Natural killer cell (primary cell): Measurements from ENCODE around the gene KLK13. TPM values are rescaled to one million over a fixed set of nuclear protein-coding genes. Genes with fewer than 3 reads are reported as not detected.

Experiments
- ATAC-seq, 3 donors: fragments of 150-1000 bp in 2 of 3; fragments of 200-7000 bp in 1 of 3; cut with Tn5 transposase; 1 replicate in 1 of 3; 2 replicates in 2 of 3; pipeline ENCODE4 v1.10.0; 2021; ENCODE audit warnings: mild to moderate bottlenecking in 2 of 3, moderate library complexity in 2 of 3
- DNase-seq, 2 donors: peaks; one replicate each; pipeline versions ENCODE4 v3.0.0 to v3.0.0-alpha.2; 2013 to 2021; ENCODE audit warnings: mixed read lengths in 1 of 2
- H3K27ac ChIP-seq: one replicate; pipeline ENCODE4 v1.5.1; 2013; ENCODE audit warnings: mild to moderate bottlenecking, low read length
- H3K27me3 ChIP-seq: one replicate; pipeline ENCODE4 v1.6.1; 2013; ENCODE audit warnings: low read length; ENCODE audit not compliant: control insufficient read depth, insufficient read depth
- H3K36me3 ChIP-seq: one replicate; pipeline ENCODE4 v1.6.1; 2013; ENCODE audit warnings: low read length; ENCODE audit not compliant: control insufficient read depth, insufficient read depth
- H3K4me1 ChIP-seq: one replicate; pipeline ENCODE4 v1.6.1; 2013; ENCODE audit warnings: low read length; ENCODE audit not compliant: control insufficient read depth, insufficient read depth
- H3K4me3 ChIP-seq: one replicate; pipeline ENCODE4 v1.5.1; 2013; ENCODE audit warnings: low read length
- H3K9me3 ChIP-seq: one replicate; pipeline ENCODE4 v1.6.1; 2013; ENCODE audit warnings: low read length; ENCODE audit not compliant: control insufficient read depth, insufficient read depth
- H3K27ac Mint-ChIP-seq, 2 donors: one replicate each; pipeline ENCODE4 v1.8.0; 2022; ENCODE audit warnings: mild to moderate bottlenecking in 2 of 2, mixed read lengths in 2 of 2, moderate library complexity in 1 of 2
- H3K27me3 Mint-ChIP-seq, 2 donors: one replicate each; pipeline ENCODE4 v1.8.0; 2022; ENCODE audit warnings: low read depth in 2 of 2, mixed read lengths in 2 of 2
- H3K36me3 Mint-ChIP-seq: one replicate; pipeline ENCODE4 v1.8.0; 2022; ENCODE audit warnings: mixed read lengths
- H3K4me1 Mint-ChIP-seq, 2 donors: one replicate each; pipeline ENCODE4 v1.8.0; 2022; ENCODE audit warnings: mixed read lengths in 2 of 2
- H3K4me3 Mint-ChIP-seq: one replicate; pipeline ENCODE4 v1.8.0; 2022; ENCODE audit warnings: mild to moderate bottlenecking, moderate library complexity, mixed read lengths
- H3K9me3 Mint-ChIP-seq, 2 donors: one replicate each; pipeline ENCODE4 v1.8.0; 2022; ENCODE audit warnings: mixed read lengths in 2 of 2
- WGBS: methylation state at CpG from one replicate; pipeline ENCODE4 v1.1.7; 2013; ENCODE audit warnings: missing lambda C conversion rate; ENCODE audit not compliant: insufficient coverage; 5-methylcytosine and 5-hydroxymethylcytosine counted together
- intact Hi-C: fragments of 100-400 bp; cut with micrococcal nuclease; formaldehyde crosslinking; loops from one replicate; pipeline ENCODE4 v1.14.2; 2022
- total RNA-seq, 4 donors: library from RNA; stranded (reverse); fragments of 120-200 nt in 1 of 4; gene quantifications; one replicate each; pipeline versions ENCODE4 v1.2.3 to v1.2.4, GENCODE V29; 2013 to 2022
- TF ChIP-seq, protein P1 (sequence below): fragments of 200-600 bp; IDR thresholded peaks from one replicate; pipeline ENCODE4 v1.8.0; 2022; ENCODE audit warnings: antibody characterized with exemption

KLK13 gene, protein sequence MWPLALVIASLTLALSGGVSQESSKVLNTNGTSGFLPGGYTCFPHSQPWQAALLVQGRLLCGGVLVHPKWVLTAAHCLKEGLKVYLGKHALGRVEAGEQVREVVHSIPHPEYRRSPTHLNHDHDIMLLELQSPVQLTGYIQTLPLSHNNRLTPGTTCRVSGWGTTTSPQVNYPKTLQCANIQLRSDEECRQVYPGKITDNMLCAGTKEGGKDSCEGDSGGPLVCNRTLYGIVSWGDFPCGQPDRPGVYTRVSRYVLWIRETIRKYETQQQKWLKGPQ
- not detected for total RNA-seq
- total RNA-seq (2013) = not detected

DNA sequence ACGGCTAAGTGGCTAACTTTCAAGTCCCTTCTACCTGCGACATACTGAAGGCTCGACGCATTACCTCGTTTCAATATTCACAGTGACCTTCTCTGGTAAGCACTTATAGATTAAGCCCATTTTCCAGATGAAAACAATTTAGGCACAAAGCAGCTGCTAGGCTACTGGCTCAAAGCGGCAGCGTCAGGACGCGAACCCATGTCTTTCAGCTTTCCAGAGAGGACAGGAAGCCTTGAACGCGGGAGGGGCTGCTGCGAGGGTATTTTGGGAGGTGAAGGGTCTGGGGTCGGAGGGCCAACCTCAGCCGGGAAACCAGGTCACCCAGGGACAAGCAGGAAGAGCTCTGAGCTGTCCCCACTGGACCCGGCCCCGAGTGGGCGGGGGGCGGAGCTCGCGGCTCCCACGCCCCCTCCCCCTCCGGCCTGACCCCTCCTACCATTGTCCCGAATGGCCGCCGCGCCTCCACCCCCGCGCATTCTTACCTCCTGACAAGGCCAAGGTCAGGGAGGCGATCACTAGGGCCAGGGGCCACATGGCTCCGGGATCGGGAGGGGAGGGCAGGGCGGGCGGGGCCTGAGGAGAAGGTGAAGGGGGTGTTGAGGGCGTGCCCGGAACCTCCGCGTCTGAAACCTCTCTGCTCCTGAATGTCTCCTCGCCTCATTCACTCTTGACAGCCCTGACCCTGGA lies at the start of gene KLK13:
TSS of gene KLK13 (minus strand) at position 559 of the 687 bp plus-strand sequence. CDS start at position 534, 25 bp downstream.
- WGBS = 15% methylated on average over 37 of the region's 38 CpGs
- Mint-ChIP-seq H3K27me3 (peaks cover 0 to 39% of the 10 kb centered on the region in 2 donors), H3K27ac (no peak within 1 kb of the TSS), H3K9me3 (peaks cover 3 to 4% of the 10 kb centered on the region in 2 donors), H3K4me3 (peak within 1 kb of the TSS; percentile 81), H3K36me3 (no peaks in the 10 kb centered on the region), H3K4me1 (peaks cover 0 to 10% of the 10 kb centered on the region in 2 donors)
- Histone ChIP-seq H3K4me3 (no peak within 1 kb of the TSS), H3K9me3 (no peaks in the 10 kb centered on the region), H3K27ac (no peak within 1 kb of the TSS), H3K27me3 (peaks cover 13% of the 10 kb centered on the region), H3K36me3 (no peaks in the 10 kb centered on the region), H3K4me1 (peaks cover 8% of the 10 kb centered on the region)
- TF ChIP-seq, protein P1, sequence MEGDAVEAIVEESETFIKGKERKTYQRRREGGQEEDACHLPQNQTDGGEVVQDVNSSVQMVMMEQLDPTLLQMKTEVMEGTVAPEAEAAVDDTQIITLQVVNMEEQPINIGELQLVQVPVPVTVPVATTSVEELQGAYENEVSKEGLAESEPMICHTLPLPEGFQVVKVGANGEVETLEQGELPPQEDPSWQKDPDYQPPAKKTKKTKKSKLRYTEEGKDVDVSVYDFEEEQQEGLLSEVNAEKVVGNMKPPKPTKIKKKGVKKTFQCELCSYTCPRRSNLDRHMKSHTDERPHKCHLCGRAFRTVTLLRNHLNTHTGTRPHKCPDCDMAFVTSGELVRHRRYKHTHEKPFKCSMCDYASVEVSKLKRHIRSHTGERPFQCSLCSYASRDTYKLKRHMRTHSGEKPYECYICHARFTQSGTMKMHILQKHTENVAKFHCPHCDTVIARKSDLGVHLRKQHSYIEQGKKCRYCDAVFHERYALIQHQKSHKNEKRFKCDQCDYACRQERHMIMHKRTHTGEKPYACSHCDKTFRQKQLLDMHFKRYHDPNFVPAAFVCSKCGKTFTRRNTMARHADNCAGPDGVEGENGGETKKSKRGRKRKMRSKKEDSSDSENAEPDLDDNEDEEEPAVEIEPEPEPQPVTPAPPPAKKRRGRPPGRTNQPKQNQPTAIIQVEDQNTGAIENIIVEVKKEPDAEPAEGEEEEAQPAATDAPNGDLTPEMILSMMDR = no peak
- DNase-seq = no peak
- intact Hi-C loops = no loop called here
- peak in 2 of 3 donors; percentile 29 to 59 for ATAC-seq

DNA sequence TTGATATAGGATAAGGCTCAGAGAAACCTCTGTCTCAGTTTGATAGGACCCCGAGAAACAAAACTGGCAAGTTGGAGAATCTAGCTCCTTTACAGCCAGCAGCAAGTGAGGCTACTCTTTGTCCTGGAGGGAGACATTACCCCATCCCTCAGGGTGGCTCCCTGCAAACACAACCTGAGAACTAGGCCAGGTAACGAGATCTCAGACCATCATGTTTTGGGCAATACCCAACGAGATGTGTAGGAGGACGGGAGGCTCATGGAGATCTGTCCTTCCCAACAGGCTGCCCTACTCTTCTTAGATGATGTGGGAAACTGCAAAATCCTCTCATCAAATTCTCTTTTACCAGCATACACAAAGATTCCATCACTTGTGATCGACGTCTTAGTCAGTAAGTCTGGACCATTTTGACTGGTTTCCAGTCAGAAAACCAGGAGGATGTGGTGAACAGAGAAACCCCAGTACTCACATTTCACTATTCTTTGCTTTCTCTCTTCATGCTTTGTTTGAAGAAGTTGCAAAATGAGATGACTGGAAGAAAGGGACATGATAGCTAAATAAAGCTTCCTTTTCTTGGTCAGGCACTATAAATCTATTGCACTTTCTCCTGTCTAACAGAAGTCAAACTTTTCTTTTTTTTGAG lies 49.3 kb upstream of the KLK13 start:
- Histone ChIP-seq H3K4me1 (peaks cover 42% of the 10 kb centered on the region), H3K27ac (peak overlapping the region; percentile 23), H3K9me3 (no peaks in the 10 kb centered on the region), H3K36me3 (no peaks in the 10 kb centered on the region), H3K27me3 (no peaks in the 10 kb centered on the region), H3K4me3 (no peak overlapping the region)
- no peaks in the 10 kb centered on the region for H3K27me3 Mint-ChIP-seq
- peak overlapping the region; percentile 67 for H3K4me3 Mint-ChIP-seq
- TF ChIP-seq, protein P1 = no peak
- peak overlapping the region; percentile 79 to 80 for H3K27ac Mint-ChIP-seq
- H3K4me1 Mint-ChIP-seq = peaks cover 25 to 31% of the 10 kb centered on the region in 2 donors
- no peaks in the 10 kb centered on the region for H3K36me3 Mint-ChIP-seq
- intact Hi-C loops = loop anchor here (5.0 kb wide), 1 partner anchor 33 kb away; no protein-coding TSS in a partner anchor
- 69% methylated on average over 6 of the region's 6 CpGs for WGBS
- DNase-seq = peak in 1 of 2 donors; percentile 42
- no peaks in the 10 kb centered on the region for H3K9me3 Mint-ChIP-seq
- ATAC-seq = peak in 2 of 3 donors; percentile 49 to 60

DNA sequence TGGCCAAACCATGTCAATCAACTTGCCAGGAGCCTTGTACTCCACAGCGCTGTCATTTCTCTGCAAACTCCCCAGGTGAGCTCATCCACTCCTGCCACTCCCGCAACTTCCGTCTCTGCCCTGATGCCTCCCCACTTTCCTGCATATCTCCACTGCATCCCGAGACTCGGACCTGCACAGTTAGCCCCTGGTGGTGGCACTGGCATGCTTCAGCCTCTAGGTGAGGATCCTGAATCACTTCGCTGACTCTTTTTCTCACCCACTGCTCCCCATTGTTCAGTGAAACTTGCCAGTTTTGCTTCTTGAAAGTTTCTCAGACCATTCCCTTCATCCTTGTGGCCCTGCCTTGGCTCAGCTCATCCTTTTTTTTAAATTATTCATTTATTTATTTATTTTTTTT lies 46.7 kb upstream of the KLK13 start:
- DNase-seq (no peak), ATAC-seq (no peak)
- H3K27ac Mint-ChIP-seq = no peak overlapping the region
- no peaks in the 10 kb centered on the region for H3K27me3 ChIP-seq
- no peak overlapping the region for H3K27ac ChIP-seq
- no peaks in the 10 kb centered on the region for H3K27me3 Mint-ChIP-seq
- no peaks in the 10 kb centered on the region for H3K9me3 Mint-ChIP-seq
- TF ChIP-seq, protein P1 = peak; percentile 25
- no peaks in the 10 kb centered on the region for H3K9me3 ChIP-seq
- H3K36me3 ChIP-seq = no peaks in the 10 kb centered on the region
- no peak overlapping the region for H3K4me3 ChIP-seq
- WGBS = 65% methylated on average over 6 of the region's 6 CpGs
- H3K4me1 ChIP-seq = peaks cover 54% of the 10 kb centered on the region
- no peak overlapping the region for H3K4me3 Mint-ChIP-seq
- intact Hi-C loops = loop anchor here (5.0 kb wide), 1 partner anchor 36 kb away; no protein-coding TSS in a partner anchor
- no peaks in the 10 kb centered on the region for H3K36me3 Mint-ChIP-seq
- peaks cover 31% of the 10 kb centered on the region in 2 donors for H3K4me1 Mint-ChIP-seq
